AG04449 (cell line): ENCODE data around the gene RAP1GAP2.
"Not testable (repeated sequence)": the region's sequence is repeated elsewhere in the genome, so short reads cannot be mapped to it uniquely, and the experiment has no call there.

ENCODE experiments used
- CTCF ChIA-PET: fragments of 350-600 bp; formaldehyde crosslinking; extraction: SDS; loops from one replicate; lab custom pipeline; 2021; ENCODE audit warnings: antibody characterized with exemption; lab: Yijun Ruan, JAX
- POLR2A ChIA-PET: fragments of 400-600, 350-600 bp; formaldehyde crosslinking; extraction: SDS; loops from one replicate; lab custom pipeline; 2020; ENCODE audit warnings: antibody characterized with exemption, inconsistent platforms; lab: Yijun Ruan, JAX
- DNase-seq: peaks from one replicate; pipeline ENCODE4 v3.0.0-alpha.2; 2010; ENCODE audit warnings: low read depth, low spot score
- H3K4me3 ChIP-seq: 2 replicates; pipeline ENCODE4 v1.5.1; 2011; ENCODE audit warnings: low read depth, mild to moderate bottlenecking, control low read depth, low read length
- CTCF ChIP-seq: IDR thresholded peaks from one replicate; pipeline ENCODE4 v1.5.1; 2011; ENCODE audit warnings: mild to moderate bottlenecking, moderate library complexity, low read length, control low read depth, inconsistent platforms; ENCODE audit not compliant: insufficient read depth; ENCODE audit errors: missing control alignments

The RAP1GAP2 gene

GRCh38 chr17:2982854-2983253 is 186.6 kb downstream of the RAP1GAP2 start:
- ChIA-PET CTCF (no interaction called here), POLR2A (no interaction called here)
- TF ChIP-seq CTCF, result no peak
- H3K4me3 ChIP-seq, result no peak overlapping the region
- no peak for DNase-seq

GRCh38 chr17:2983255-2983654 is 187.0 kb downstream of the RAP1GAP2 start:
- ChIA-PET POLR2A (no interaction called here), CTCF (no interaction called here)
- DNase-seq, result no peak
- TF ChIP-seq CTCF, result no peak
- no peak overlapping the region for H3K4me3 ChIP-seq

- POLR2A ChIA-PET, result no interaction called here
- DNase-seq, result no peak
- no peak overlapping the region for H3K4me3 ChIP-seq
- CTCF ChIA-PET, result no interaction called here
- no peak for TF ChIP-seq CTCF
Measured at GRCh38 chr17:2985318-2985717, 189.1 kb downstream of the RAP1GAP2 start.

- no peak overlapping the region for H3K4me3 ChIP-seq
- ChIA-PET POLR2A (no interaction called here), CTCF (no interaction called here)
- no peak for TF ChIP-seq CTCF
- DNase-seq, result no peak
Measured at GRCh38 chr17:2986925-2987324, 190.7 kb downstream of the RAP1GAP2 start.

GRCh38 chr17:2989396-2989795 is 193.2 kb downstream of the RAP1GAP2 start:
- DNase-seq, CTCF ChIA-PET, POLR2A ChIA-PET: not testable (repeated sequence)

GRCh38 chr17:2989855-2990254 is 193.6 kb downstream of the RAP1GAP2 start:
- POLR2A ChIA-PET, result no interaction called here
- no peak overlapping the region for H3K4me3 ChIP-seq
- CTCF ChIA-PET, result no interaction called here
- no peak for DNase-seq
- TF ChIP-seq CTCF, result no peak

More at GRCh38 chr17:2989396-2989795, 193.2 kb downstream of the RAP1GAP2 start:
- H3K4me3 ChIP-seq, result not testable (repeated sequence)

GRCh38 chr17:2990396-2990795 is 194.2 kb downstream of the RAP1GAP2 start:
- no peak overlapping the region for H3K4me3 ChIP-seq
- no peak for TF ChIP-seq CTCF
- ChIA-PET CTCF (no interaction called here), POLR2A (no interaction called here)
- DNase-seq, result no peak

GRCh38 chr17:2991396-2992180 is 195.3 kb downstream of the RAP1GAP2 start:
- DNase-seq, POLR2A ChIA-PET, CTCF ChIA-PET, H3K4me3 ChIP-seq: not testable (repeated sequence)
